ENCODE data around the gene KCNT2.
"Not testable (repeated sequence)": the region's sequence is repeated elsewhere in the genome, so short reads cannot be mapped to it uniquely, and the experiment has no call there.

Gene KCNT2

GRCh38 chr1:196590012-196590708 is 18.1 kb downstream of the KCNT2 start:
- no peak for DNase-seq

DNA sequence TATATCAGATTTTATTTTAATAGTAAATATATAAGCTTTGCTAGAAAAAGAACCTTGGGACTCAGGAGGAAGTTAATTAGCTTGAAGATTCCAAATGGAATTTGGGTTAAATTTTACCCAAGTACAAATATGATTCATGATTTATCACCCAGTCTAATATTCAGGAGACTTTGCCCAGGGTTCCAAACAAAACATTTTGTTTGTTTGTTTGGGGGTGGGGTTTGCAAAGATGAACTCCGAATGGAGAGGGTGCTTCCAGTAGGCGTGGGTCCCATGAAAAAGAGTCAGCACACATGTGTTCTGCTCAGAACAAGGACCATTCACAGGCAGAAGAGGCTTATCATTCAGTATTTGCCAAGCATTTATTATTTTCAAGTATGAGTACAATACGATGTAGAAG is 23.5 kb downstream of the KCNT2 start:
- no peak for DNase-seq

DNA sequence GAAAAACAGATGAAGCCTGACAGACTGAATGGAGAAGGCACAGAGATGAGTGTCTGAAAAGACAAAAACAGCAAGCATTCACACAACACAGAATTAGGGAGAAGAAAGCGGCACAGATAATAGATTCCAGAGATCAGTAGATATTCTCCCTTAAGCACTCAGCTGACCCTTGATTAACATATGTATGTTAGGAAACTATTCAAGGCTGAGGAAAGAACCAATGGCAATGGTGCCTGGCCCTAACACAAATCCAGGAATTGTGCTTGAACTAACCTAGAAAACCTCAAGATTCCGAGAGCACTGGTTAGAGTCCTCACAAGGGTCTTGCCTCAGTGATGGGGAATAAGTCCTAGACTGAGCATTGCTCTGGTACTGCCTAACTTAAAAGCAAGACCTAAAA is 30.9 kb downstream of the KCNT2 start:
- no peak for DNase-seq

DNA sequence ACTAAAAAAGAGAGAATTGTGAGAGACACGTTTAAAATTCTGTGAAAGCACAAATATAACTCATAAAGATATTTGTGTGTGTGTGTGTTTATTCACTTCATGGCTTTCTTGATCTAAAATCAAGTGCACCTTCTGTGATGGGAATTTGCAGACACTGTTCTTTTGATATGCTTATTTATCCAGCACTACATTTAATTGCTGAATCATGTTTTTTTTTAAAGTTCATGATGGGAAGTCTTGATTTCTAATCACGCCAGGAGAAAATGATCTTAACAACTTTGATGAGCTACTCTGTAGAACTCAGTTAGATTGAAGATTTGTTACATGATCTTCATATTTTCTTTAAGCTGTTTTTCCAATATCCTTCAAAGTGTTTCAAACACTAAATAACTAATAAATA is 35.0 kb downstream of the KCNT2 start:
- no peak for DNase-seq

DNA sequence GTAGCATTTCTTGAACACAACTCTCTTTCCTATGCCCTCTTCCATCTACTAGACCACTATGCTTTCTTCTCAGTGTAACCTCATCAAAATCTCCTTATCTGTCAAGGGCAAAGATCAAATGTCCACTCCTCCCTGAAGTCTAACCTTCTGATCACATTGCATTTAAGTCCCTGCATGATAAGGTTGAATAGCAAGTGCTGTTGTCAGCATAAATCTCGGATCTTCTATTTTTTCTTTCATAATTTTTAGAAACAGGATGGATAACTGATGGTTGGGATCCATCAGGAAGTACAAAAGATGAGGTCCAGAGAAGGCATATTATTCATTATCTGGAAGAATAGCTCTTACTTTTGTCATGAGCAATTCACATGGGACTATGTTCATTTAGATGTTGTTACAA is 41.0 kb downstream of the KCNT2 start:
- no peak for DNase-seq

GRCh38 chr1:196563768-196564167 is 44.5 kb downstream of the KCNT2 start:
- DNase-seq, result no peak

DNA sequence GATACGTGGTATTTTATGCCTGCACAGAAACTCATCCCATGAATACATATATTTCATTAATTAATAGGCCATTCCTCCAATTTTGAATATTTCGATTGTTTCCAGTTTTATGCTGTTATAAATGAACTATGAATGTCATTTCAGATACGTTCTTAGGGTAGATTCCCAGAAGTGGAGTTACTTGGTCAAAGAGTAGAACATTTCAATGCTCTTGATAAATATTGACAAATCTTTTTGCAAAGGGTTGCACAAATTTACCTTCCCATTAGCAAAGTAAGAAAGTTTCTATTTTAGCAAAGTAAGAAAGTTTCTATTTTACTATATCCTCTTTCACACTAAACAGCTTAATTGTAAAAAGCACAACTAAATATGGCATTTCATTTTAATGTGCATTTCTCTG is 48.9 kb downstream of the KCNT2 start:
- no peak for DNase-seq

GRCh38 chr1:196558411-196558810 is 49.8 kb downstream of the KCNT2 start:
- DNase-seq, result no peak

GRCh38 chr1:196557797-196558196 is 50.4 kb downstream of the KCNT2 start:
- no peak for DNase-seq

DNA sequence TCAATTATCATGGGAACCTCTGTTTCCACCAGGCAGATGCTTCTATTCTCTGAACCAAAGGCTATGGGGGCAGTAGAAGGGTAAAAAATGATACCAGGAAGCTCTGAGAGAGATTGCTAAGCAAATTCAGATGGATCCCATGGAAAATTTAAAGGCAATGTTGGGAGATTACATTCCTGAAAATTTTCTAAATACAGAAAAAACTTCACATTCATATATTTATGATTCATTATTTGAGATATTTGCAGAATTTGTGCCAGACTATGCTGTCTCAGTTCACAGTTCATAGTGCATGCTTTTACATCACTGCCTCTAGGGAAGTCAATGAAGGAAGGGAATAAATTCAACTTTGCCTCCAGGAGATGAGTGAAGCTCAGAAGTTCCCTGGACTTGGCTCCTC is 57.5 kb downstream of the KCNT2 start:
- no peak for DNase-seq

- no peak for DNase-seq
Observed at GRCh38 chr1:196546272-196547111, 61.7 kb downstream of the KCNT2 start.

- no peak for DNase-seq
Observed at GRCh38 chr1:196545222-196545621, 63.0 kb downstream of the KCNT2 start.

DNA sequence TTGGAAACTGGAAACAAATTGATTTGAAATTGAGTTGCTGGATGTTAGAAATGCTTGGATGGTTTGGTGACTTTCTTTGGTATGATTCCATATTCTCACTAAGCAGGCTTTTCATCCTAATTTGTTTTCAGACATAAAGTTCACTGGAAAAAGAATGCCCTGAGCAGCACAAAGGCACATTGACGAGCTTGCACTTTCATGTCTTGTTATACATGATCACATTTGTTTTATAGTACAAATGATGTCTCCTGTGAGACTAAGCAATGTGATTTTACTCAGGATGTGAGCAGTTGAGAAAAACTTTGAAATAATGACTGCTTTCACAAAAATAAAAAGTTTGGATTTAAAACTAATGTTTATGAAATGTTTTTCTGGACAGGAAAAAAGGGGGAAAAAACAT is 63.6 kb downstream of the KCNT2 start:
- no peak for DNase-seq

DNA sequence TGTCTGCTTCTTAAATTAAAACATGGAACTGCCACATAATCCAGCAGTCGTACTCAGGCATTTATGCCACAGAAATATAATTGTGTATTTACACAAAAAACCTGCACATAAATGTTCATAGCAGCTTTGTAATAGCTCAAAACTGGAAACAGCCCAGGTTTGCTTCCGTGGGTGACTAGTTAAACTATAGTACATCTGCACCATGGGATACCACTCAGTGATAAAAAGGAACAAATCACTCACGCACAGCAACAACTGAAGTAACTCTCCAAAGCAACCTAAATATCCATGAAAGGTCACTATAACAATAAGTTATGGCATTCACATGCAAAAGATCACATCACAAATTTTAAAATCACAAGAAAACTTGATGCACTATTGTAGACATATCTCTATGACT is 64.4 kb downstream of the KCNT2 start:
- DNase-seq, result no peak

DNA sequence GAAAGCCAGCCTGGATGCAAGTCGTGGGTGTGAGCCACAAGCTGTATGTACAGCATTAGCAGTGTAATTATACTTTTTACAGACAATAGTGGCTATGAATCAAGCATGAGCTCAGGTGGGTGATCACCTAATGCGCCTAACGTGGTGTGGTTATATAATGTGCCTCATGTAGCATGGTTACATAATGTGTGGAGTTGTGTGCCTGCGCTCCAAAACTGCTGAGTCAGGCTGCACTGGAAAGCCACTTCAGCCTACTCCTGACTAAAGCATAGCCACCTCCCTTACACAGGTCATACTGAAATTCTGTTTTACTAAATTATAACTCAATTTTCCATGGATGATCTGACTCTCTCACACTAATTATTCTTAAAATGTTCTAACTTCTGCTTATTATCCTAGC is 69.8 kb downstream of the KCNT2 start:
- no peak for DNase-seq

- DNase-seq, result no peak
Observed at GRCh38 chr1:196535727-196536126, 72.5 kb downstream of the KCNT2 start.

- DNase-seq, result no peak
Observed at GRCh38 chr1:196531737-196532524, 76.3 kb downstream of the KCNT2 start.

DNA sequence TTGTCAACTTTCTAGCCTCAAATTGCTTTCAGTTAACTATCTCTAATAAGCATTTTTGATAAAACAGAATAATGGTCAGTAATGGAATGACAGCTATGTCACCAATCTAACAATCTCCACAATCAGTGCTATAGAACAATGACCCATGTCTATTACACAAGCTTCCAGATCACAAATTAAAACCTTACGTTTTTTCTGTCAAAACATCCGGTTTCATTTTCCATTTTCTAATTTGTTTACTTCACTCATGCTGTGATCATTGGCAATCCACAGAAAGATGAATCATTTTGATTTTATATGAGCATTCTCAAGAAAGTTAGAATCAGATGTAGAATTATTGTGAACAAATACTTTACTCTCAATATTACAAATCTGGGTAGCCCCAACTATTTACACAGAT is 80.3 kb downstream of the KCNT2 start:
- DNase-seq, result no peak

DNA sequence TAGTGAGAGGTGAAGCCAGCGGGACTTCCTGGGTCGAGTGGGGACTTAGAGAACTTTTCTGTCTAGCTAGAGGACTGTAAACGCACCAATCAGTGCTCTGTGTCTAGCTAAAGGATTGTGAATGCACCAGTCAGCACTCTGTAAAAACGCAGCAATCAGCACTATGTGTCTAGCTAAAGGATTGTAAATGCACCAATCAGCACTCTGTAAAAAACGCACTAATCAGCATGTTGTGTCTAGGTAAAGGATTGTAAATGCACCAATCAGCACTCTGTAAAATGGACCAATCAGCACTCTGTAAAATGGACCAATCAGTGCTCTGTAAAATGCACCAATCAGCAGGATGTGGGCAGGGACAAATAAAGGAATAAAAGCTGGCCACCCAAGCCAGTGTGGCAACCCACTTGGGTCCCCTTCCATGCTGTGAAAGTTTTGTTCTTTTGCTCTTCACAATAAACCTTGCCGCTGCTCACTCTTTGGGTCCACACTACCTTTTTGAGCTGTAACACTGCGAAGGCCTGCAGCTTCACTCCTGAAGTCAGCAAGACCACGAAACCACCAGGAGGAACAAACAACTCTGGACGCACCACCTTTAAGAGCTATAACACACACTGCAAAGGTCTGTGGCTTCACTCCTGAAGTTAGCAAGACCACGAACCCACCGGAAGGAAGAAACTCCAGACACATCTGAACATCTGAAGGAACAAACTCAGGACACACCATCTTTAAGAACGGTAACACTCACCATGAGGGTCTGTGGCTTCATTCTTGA is 85.5 kb downstream of the KCNT2 start:
- not testable (repeated sequence) for DNase-seq

GRCh38 chr1:196517193-196517592 is 91.0 kb downstream of the KCNT2 start:
- DNase-seq, result no peak

DNA sequence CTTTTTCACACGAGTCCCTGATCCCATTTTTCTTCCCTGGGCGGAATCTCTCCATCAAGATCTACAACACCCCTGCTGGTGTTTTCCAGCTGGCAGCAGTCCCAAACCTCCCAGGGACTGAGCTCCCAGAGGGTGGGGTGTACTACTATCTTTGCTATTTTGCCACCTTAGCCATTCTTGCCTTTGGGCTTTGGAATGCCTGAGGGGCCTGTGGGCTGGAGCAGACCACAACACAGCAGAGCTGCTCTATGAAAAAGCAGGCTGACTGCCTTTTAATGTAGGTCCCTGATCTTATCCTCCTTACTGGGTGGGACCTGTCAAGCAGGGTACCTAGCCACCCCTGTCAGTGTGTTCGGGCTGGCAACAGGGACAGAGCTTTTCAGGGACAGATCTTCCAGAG is 91.9 kb downstream of the KCNT2 start:
- no peak for DNase-seq

GRCh38 chr1:196515904-196516303 is 92.3 kb downstream of the KCNT2 start:
- DNase-seq, result no peak

DNA sequence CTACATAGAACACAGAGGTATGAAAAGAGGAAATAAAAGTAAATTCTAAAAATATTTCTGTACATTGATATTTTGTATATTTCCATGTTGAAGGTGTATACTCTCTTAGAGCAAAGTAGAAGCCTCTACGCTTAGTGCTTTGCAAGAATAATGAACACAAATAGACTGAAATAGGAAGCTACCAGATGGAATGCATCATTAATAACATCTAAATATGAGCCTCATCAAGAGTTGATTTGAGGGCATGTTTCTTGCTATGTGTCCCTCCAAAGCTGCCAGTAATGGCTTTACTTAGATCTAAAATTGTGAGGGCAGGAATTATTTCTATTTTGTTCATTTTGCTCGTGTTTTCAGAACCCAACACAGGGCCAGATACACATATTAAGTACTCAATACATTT is 94.4 kb downstream of the KCNT2 start:
- no peak for DNase-seq
